Immature natural killer cell (primary cell): ENCODE results near the gene ZDHHC17. TPM values are rescaled to one million over a fixed set of nuclear protein-coding genes. Genes with fewer than 3 reads are reported as not detected.

ENCODE experiments used
- DNase-seq, 3 donors: peaks; one replicate each; pipeline ENCODE4 v3.0.0; 2022; ENCODE audit warnings: mixed read lengths in 1 of 3
- H3K27ac Mint-ChIP-seq, 6 donors: one replicate each; pipeline ENCODE4 v1.8.0; 2020; ENCODE audit warnings: mixed read lengths in 6 of 6, mild to moderate bottlenecking in 5 of 6, inconsistent platforms in 4 of 6, moderate library complexity in 3 of 6
- H3K27me3 Mint-ChIP-seq, 3 donors: one replicate each; pipeline ENCODE4 v1.8.0; 2020 to 2021; ENCODE audit warnings: low read depth in 3 of 3, mild to moderate bottlenecking in 3 of 3, mixed read lengths in 3 of 3, moderate library complexity in 3 of 3, inconsistent platforms in 1 of 3
- H3K36me3 Mint-ChIP-seq, 3 donors: one replicate each; pipeline ENCODE4 v1.8.0; 2020; ENCODE audit warnings: mixed read lengths in 3 of 3, inconsistent platforms in 2 of 3, mild to moderate bottlenecking in 2 of 3
- H3K4me1 Mint-ChIP-seq, 2 donors: one replicate each; pipeline ENCODE4 v1.8.0; 2020; ENCODE audit warnings: inconsistent platforms in 2 of 2, mild to moderate bottlenecking in 2 of 2, mixed read lengths in 2 of 2, moderate library complexity in 1 of 2
- H3K4me3 Mint-ChIP-seq, 5 donors: one replicate each; pipeline ENCODE4 v1.8.0; 2020; ENCODE audit warnings: mild to moderate bottlenecking in 5 of 5, mixed read lengths in 5 of 5, inconsistent platforms in 3 of 5, moderate library complexity in 3 of 5
- H3K9me3 Mint-ChIP-seq, 6 donors: one replicate each; pipeline ENCODE4 v1.8.0; 2020; ENCODE audit warnings: mild to moderate bottlenecking in 6 of 6, mixed read lengths in 6 of 6, inconsistent platforms in 4 of 6, moderate library complexity in 3 of 6
- polyA plus RNA-seq, 3 donors: library from polyadenylated mRNA; unstranded; fragments of 300-500 nt; fragmentation: Illumina TruSeq; gene quantifications; one replicate each; pipeline ENCODE4 v1.2.3, GENCODE V29; 2021

The ZDHHC17 gene
- polyA plus RNA-seq, 3 donors from 2014 or later = 9.2 to 15.8 (median 11.0) TPM

- H3K4me1 Mint-ChIP-seq = peaks cover 17 to 26% of the 10 kb centered on the region in 2 donors
- peaks cover 10 to 32% (median 20%) of the 10 kb centered on the region in 3 donors for H3K27me3 Mint-ChIP-seq
- H3K4me3 Mint-ChIP-seq = peak within 1 kb of the TSS; percentile 83 to 94 (median 91)
- H3K36me3 Mint-ChIP-seq = no peaks in the 10 kb centered on the region
- no peak within 1 kb of the TSS for H3K27ac Mint-ChIP-seq
- peak; percentile 28 to 40 (median 31) for DNase-seq
- no peaks in the 10 kb centered on the region for H3K9me3 Mint-ChIP-seq
These were observed 115.2 kb downstream of the ZDHHC17 start, which contains the start of gene CSRP2 for GRCh38 chr12:76878899-76879709. CSRP2 (minus strand) TSS chr12:76879019; CDS start chr12:76866260, 12,759 bp downstream.

GRCh38 chr12:76879710-76880518, 116.0 kb downstream of the ZDHHC17 start:
- Mint-ChIP-seq H3K27me3 (peaks cover 10 to 32% (median 15%) of the 10 kb centered on the region in 3 donors), H3K4me1 (peaks cover 17 to 26% of the 10 kb centered on the region in 2 donors), H3K4me3 (peak overlapping the region; percentile 76 to 92 (median 86)), H3K27ac (no peak overlapping the region), H3K36me3 (no peaks in the 10 kb centered on the region), H3K9me3 (no peaks in the 10 kb centered on the region)
- no peak for DNase-seq

- Mint-ChIP-seq H3K27ac (no peak overlapping the region), H3K9me3 (no peaks in the 10 kb centered on the region), H3K4me1 (peaks cover 17 to 26% of the 10 kb centered on the region in 2 donors), H3K36me3 (no peaks in the 10 kb centered on the region), H3K27me3 (peaks cover 8 to 32% (median 15%) of the 10 kb centered on the region in 3 donors), H3K4me3 (peak overlapping the region in 4 of 5 donors; percentile 39 to 92 (median 81))
- no peak for DNase-seq
These were observed 116.7 kb downstream of the ZDHHC17 start for GRCh38 chr12:76880519-76881023.

GRCh38 chr12:76881142-76881541, 117.2 kb downstream of the ZDHHC17 start:
- Mint-ChIP-seq H3K27ac (no peak overlapping the region), H3K36me3 (no peaks in the 10 kb centered on the region), H3K4me3 (peak overlapping the region in 1 of 5 donors; percentile 8), H3K27me3 (peaks cover 5 to 32% (median 13%) of the 10 kb centered on the region in 3 donors), H3K9me3 (no peaks in the 10 kb centered on the region), H3K4me1 (peaks cover 17 to 26% of the 10 kb centered on the region in 2 donors)
- no peak for DNase-seq

- no peaks in the 10 kb centered on the region for H3K36me3 Mint-ChIP-seq
- H3K27ac Mint-ChIP-seq = no peak overlapping the region
- no peak for DNase-seq
- H3K4me3 Mint-ChIP-seq = no peak overlapping the region
- H3K4me1 Mint-ChIP-seq = peaks cover 16 to 24% of the 10 kb centered on the region in 2 donors
- H3K27me3 Mint-ChIP-seq = peaks cover 4 to 23% (median 7%) of the 10 kb centered on the region in 3 donors
- no peaks in the 10 kb centered on the region for H3K9me3 Mint-ChIP-seq
These were observed 118.5 kb downstream of the ZDHHC17 start for GRCh38 chr12:76882367-76882766.

- no peak for DNase-seq
- no peak overlapping the region for H3K27ac Mint-ChIP-seq
- peaks cover 3 to 18% (median 6%) of the 10 kb centered on the region in 3 donors for H3K27me3 Mint-ChIP-seq
- peaks cover 11 to 17% of the 10 kb centered on the region in 2 donors for H3K4me1 Mint-ChIP-seq
- no peaks in the 10 kb centered on the region for H3K36me3 Mint-ChIP-seq
- no peak overlapping the region for H3K4me3 Mint-ChIP-seq
- no peaks in the 10 kb centered on the region for H3K9me3 Mint-ChIP-seq
These were observed 119.2 kb downstream of the ZDHHC17 start for GRCh38 chr12:76883151-76883550.

GRCh38 chr12:76883811-76884210, 119.9 kb downstream of the ZDHHC17 start:
- Mint-ChIP-seq H3K4me1 (peaks cover 6 to 12% of the 10 kb centered on the region in 2 donors), H3K27ac (no peak overlapping the region), H3K27me3 (peaks cover 5 to 16% (median 6%) of the 10 kb centered on the region in 3 donors), H3K9me3 (no peaks in the 10 kb centered on the region), H3K36me3 (no peaks in the 10 kb centered on the region), H3K4me3 (no peak overlapping the region)
- DNase-seq = no peak

- Mint-ChIP-seq H3K36me3 (peaks cover 0 to 3% (median 0%) of the 10 kb centered on the region in 3 donors), H3K4me3 (no peak overlapping the region), H3K9me3 (peaks cover 0 to 2% (median 0%) of the 10 kb centered on the region in 6 donors), H3K4me1 (no peaks in the 10 kb centered on the region), H3K27ac (no peak overlapping the region), H3K27me3 (peaks cover 1 to 13% (median 5%) of the 10 kb centered on the region in 3 donors)
- no peak for DNase-seq
These were observed 124.9 kb downstream of the ZDHHC17 start for GRCh38 chr12:76888775-76889174.

GRCh38 chr12:76890151-76891143, 126.5 kb downstream of the ZDHHC17 start:
- Mint-ChIP-seq H3K36me3 (peaks cover 0 to 3% (median 0%) of the 10 kb centered on the region in 3 donors), H3K4me3 (no peak overlapping the region), H3K27me3 (peaks cover 1 to 17% (median 5%) of the 10 kb centered on the region in 3 donors), H3K4me1 (no peaks in the 10 kb centered on the region), H3K9me3 (peaks cover 0 to 2% (median 0%) of the 10 kb centered on the region in 6 donors), H3K27ac (no peak overlapping the region)
- DNase-seq = no peak

GRCh38 chr12:76891609-76892008, 127.7 kb downstream of the ZDHHC17 start:
- Mint-ChIP-seq H3K9me3 (peaks cover 0 to 2% (median 0%) of the 10 kb centered on the region in 6 donors), H3K4me3 (no peak overlapping the region), H3K36me3 (peaks cover 0 to 3% (median 0%) of the 10 kb centered on the region in 3 donors), H3K27ac (no peak overlapping the region), H3K4me1 (no peaks in the 10 kb centered on the region), H3K27me3 (peaks cover 1 to 17% (median 3%) of the 10 kb centered on the region in 3 donors)
- DNase-seq = no peak

- peaks cover 0 to 3% (median 0%) of the 10 kb centered on the region in 3 donors for H3K36me3 Mint-ChIP-seq
- no peak for DNase-seq
- no peaks in the 10 kb centered on the region for H3K4me1 Mint-ChIP-seq
- H3K27me3 Mint-ChIP-seq = peaks cover 0 to 12% (median 3%) of the 10 kb centered on the region in 3 donors
- no peak overlapping the region for H3K27ac Mint-ChIP-seq
- no peak overlapping the region for H3K4me3 Mint-ChIP-seq
- H3K9me3 Mint-ChIP-seq = peaks cover 0 to 3% (median 0%) of the 10 kb centered on the region in 6 donors
These were observed 131.9 kb downstream of the ZDHHC17 start for GRCh38 chr12:76895796-76896195.

GRCh38 chr12:76896274-76896673, 132.4 kb downstream of the ZDHHC17 start:
- Mint-ChIP-seq H3K27me3 (peaks cover 0 to 8% (median 3%) of the 10 kb centered on the region in 3 donors), H3K27ac (no peak overlapping the region), H3K4me3 (no peak overlapping the region), H3K4me1 (no peaks in the 10 kb centered on the region), H3K36me3 (peaks cover 0 to 3% (median 0%) of the 10 kb centered on the region in 3 donors), H3K9me3 (peaks cover 0 to 3% (median 0%) of the 10 kb centered on the region in 6 donors)
- DNase-seq = no peak
